GM12801 (cell line): ENCODE measurements around the gene CLEC4M.

Experiments used
- CTCF ChIP-seq: IDR thresholded peaks from one replicate; pipeline ENCODE4 v1.5.1; 2011; ENCODE audit warnings: control low read depth; ENCODE audit not compliant: insufficient read length; ENCODE audit errors: extremely low read depth

Gene CLEC4M

DNA sequence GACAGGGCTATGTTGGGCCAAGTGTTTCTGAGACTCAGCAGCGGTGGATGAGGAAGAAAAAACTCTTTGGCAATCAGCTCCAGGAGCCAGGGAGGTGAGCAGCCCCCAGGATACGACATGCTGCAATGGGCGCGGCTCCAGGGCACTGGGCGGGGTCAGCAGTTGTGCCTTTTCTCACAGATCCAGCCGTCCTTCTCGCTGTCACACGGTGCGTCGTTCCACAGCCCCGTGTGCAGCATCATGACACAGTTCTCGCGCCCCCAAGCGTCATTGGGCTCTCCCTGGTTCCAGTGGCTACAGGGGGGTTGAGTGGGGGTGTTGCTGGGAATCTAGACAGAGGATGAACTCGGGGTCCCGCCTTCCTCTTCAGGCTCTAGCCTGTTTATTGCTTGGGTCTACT lies 33.8 kb upstream of the CLEC4M start:
- TF ChIP-seq CTCF: no peak

DNA sequence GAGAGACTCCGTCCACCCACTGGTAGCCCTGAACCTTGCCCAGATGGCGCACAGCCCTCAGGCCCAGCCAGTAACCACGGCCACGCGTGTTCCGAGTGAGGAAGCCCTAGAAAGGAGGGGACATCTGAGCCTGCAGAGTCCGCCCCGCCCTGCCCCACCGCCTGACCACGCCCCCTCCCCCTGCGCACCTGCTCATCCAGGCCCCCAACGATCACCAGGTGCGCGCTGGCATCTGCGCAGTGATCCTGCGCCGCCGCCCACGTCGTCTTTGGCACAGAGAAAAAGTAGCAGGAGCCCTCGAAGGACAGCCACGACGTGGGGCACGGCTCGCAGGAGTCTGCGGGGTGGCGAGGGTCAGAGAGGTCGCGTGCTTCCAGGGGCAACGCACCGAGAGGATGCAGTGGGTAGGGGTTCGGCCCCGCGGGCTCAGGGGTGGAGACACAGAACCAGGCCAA lies 33.2 kb upstream of the CLEC4M start:
- TF ChIP-seq CTCF: no peak

GRCh38 chr19:7730286-7731217 lies 32.5 kb upstream of the CLEC4M start:
- no peak for TF ChIP-seq CTCF

- TF ChIP-seq CTCF: no peak
These were observed 31.8 kb upstream of the CLEC4M start for GRCh38 chr19:7731218-7731595.

- TF ChIP-seq CTCF: no peak
These were observed 31.4 kb upstream of the CLEC4M start for GRCh38 chr19:7731615-7732014.

DNA sequence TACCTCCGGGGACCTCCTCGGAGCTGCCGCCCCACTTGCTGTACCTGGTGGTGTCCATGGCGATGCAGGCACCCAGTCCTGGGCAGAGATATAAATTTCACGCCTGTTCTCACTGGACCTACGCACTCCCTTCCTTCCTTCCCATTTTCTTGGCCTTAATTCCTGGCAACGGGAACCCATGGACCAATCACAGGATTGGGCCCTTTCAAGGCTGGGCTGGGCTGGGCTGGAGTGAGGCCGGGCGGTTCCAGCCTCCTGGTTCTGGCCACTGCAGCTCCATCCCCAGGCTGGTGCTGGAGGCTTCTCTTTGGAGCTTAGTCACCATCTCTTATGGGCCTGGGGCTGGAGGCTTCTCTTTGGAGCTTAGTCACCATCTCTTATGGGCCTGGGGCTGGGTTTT lies 31.0 kb upstream of the CLEC4M start, which contains the start of gene CLEC4G:
Gene CLEC4G (minus strand): TSS at position 66 of the 400 bp plus-strand sequence. CDS start 8 bp downstream, at position 58.
- no peak for TF ChIP-seq CTCF

DNA sequence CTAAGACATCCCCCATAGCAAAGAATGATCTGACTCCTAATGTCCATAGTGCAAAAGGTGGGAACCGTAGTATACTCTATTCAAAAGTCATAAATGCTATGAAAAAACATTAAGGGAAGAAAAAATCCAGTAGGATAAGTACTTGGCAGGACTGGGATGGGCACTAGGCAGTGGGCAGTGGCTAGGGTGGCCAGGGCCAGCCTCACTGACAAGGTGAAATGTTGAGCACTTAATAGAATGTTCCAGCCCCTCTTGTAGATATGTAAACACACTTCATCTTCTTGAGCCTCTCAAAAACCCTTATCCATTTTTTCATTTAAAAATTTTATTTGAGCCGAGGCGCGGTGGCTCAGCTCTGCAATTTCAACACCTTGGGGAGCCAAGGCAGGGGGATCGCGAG lies 29.7 kb upstream of the CLEC4M start:
- no peak for TF ChIP-seq CTCF
